DOHH2 (cell line): Measurements from ENCODE around the gene GATA2.

Experiments used
- EZH2phosphoT487 ChIP-seq: fragments of 200-600 bp; sonication (generic); IDR thresholded peaks from 2 replicates; pipeline ENCODE4 v1.6.1; 2017; ENCODE audit warnings: borderline replicate concordance, mild to moderate bottlenecking, antibody characterized with exemption, low read length, moderate library complexity, mixed read lengths
- TF ChIP-seq, protein P1 (sequence below): fragments of 200-600 bp; sonication (generic); IDR thresholded peaks from one replicate; pipeline ENCODE4 v1.5.1; 2014; ENCODE audit warnings: antibody characterized with exemption, mild to moderate bottlenecking, low read depth, low read length; ENCODE audit not compliant: poor library complexity, severe bottlenecking

DNA sequence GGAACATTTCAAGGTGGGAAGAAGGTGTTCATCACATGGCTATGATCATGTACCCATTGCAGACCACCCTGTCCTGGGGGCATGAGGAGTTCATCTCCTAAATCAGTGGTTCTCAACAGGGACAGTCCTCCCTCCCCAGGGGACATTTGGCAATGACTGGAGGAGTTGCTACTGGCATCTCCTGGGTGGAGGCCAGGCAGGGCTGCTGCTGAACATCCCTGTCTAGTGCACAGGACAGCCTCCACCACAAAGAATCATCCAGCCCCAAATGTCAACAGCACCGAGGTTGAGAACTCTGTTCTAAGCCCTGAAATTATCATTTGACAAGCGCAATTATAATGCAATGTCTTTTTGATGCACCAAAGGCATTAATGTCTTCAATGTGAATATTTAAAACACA, 21.9 kb downstream of the GATA2 start:
- TF ChIP-seq, protein P1, sequence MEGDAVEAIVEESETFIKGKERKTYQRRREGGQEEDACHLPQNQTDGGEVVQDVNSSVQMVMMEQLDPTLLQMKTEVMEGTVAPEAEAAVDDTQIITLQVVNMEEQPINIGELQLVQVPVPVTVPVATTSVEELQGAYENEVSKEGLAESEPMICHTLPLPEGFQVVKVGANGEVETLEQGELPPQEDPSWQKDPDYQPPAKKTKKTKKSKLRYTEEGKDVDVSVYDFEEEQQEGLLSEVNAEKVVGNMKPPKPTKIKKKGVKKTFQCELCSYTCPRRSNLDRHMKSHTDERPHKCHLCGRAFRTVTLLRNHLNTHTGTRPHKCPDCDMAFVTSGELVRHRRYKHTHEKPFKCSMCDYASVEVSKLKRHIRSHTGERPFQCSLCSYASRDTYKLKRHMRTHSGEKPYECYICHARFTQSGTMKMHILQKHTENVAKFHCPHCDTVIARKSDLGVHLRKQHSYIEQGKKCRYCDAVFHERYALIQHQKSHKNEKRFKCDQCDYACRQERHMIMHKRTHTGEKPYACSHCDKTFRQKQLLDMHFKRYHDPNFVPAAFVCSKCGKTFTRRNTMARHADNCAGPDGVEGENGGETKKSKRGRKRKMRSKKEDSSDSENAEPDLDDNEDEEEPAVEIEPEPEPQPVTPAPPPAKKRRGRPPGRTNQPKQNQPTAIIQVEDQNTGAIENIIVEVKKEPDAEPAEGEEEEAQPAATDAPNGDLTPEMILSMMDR = no peak
- TF ChIP-seq EZH2phosphoT487 = no peak
